VCaP (cell line): Measurements from ENCODE around the gene SSH3.

ENCODE experiments used
- H3K27ac ChIP-seq: fragments of 450-650 bp; 2 replicates; pipeline ENCODE4 v1.5.1; 2017
- TF ChIP-seq, protein P1 (sequence below): fragments of 450-650 bp; conservative IDR thresholded peaks from 2 replicates; pipeline ENCODE4 v1.5.1; 2017; ENCODE audit warnings: mild to moderate bottlenecking, moderate library complexity

The SSH3 gene

DNA sequence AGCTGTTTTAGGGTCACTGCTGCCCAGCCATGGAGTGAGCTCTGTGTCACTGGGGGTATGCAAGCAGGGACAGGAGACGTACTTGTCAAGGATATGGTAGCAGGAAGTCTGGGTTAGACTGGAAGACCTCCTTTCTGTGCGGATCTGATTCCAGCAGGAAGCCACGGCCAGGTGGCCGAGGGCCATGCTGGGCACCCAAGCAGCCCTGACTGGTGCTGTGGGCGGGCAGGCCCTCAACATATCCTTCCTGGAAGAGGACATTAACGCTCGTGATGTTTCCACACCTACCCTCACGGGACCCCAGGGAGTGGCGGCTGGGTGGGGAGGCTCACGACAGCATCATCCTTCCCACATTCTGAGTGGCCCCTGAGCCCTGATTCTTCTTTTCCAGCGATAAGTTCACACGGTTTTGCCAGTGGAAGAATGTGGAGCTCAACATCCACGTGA lies 23.0 kb upstream of the SSH3 start:
- TF ChIP-seq, protein P1, sequence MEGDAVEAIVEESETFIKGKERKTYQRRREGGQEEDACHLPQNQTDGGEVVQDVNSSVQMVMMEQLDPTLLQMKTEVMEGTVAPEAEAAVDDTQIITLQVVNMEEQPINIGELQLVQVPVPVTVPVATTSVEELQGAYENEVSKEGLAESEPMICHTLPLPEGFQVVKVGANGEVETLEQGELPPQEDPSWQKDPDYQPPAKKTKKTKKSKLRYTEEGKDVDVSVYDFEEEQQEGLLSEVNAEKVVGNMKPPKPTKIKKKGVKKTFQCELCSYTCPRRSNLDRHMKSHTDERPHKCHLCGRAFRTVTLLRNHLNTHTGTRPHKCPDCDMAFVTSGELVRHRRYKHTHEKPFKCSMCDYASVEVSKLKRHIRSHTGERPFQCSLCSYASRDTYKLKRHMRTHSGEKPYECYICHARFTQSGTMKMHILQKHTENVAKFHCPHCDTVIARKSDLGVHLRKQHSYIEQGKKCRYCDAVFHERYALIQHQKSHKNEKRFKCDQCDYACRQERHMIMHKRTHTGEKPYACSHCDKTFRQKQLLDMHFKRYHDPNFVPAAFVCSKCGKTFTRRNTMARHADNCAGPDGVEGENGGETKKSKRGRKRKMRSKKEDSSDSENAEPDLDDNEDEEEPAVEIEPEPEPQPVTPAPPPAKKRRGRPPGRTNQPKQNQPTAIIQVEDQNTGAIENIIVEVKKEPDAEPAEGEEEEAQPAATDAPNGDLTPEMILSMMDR: no peak
- H3K27ac ChIP-seq: peak overlapping the region; percentile 100; the same call in 1 of the 2 replicates

DNA sequence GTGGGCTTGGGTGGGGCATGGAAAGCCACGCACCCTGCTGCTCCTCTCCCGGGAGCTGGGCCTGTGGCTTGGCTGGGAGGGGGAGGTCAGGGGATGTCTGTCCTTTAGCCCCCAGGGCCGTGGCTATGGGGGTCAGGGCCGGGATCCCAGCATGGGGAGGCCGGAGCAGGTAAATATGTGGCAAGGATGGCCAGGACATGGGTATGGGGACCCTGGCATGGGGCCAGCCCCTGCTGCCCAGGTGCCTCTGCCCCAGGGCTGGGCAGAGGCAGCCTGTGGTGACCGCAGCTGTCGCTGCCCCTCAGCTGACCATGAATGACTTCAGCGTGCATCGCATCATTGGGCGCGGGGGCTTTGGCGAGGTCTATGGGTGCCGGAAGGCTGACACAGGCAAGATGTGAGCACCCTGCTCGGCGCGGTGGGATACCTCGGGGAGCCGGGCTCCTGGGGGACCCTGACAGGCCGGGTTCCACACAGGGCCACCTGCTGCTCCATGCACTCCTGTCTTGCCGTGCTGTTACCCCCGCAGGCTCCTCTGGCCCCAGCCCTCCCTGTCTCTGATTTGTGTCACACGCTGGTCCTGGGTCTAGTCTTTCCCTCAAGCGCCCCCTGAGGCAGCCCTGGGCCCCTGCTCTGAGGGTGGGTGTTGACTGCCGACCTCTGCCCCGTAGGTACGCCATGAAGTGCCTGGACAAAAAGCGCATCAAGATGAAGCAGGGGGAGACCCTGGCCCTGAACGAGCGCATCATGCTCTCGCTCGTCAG lies 22.4 kb upstream of the SSH3 start:
- TF ChIP-seq, protein P1: no peak
- H3K27ac ChIP-seq: peak overlapping the region; percentile 100; the same call in 1 of the 2 replicates

DNA sequence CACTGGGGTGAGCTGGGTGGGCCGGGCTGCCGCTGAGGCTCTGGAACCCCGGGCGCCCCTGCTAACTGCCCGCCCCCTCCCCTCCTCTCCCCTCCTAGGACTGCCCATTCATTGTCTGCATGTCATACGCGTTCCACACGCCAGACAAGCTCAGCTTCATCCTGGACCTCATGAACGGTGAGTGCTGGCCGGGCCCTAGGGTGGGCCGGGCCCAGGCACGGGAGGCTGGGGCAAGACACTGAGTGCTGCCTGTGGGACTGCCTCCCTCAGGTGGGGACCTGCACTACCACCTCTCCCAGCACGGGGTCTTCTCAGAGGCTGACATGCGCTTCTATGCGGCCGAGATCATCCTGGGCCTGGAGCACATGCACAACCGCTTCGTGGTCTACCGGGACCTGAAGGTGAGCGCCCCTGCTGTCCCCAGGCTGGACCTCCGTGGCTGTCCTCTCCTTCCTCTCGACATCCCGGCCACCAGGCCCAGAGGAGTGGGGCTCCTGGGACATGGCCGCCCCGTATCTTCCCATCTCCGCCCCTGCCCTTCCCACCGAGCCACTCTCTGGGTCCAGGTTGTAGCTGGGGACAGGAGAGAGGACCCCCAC lies 21.7 kb upstream of the SSH3 start:
- TF ChIP-seq, protein P1: no peak
- peak overlapping the region; percentile 14; the same call in 1 of the 2 replicates for H3K27ac ChIP-seq

DNA sequence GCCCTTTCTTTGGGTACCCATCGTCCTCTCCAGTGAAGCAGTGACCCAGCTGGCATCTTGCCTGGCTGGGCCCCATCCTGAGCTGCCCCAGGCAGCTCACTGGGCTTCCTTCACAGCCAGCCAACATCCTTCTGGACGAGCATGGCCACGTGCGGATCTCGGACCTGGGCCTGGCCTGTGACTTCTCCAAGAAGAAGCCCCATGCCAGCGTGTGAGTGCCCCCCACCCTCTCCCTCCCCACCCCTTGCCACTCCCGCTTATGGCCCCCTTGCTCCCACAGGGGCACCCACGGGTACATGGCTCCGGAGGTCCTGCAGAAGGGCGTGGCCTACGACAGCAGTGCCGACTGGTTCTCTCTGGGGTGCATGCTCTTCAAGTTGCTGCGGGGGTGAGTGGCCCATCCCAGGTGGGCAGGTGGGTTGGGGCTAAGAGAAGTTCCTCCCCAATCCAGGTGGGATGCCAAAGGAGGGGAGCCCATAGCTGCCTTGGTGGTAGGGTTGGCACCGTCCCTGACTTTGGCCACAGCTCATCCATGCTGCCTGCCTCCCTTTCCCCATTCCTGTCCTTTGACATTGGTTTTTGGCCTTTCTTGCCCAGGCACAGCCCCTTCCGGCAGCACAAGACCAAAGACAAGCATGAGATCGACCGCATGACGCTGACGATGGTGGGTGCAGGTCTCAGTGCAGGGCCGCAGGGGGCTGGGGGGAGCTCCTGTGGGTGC lies 21.0 kb upstream of the SSH3 start:
- TF ChIP-seq, protein P1: no peak
- peak overlapping the region; percentile 14; the same call in 1 of the 2 replicates for H3K27ac ChIP-seq

DNA sequence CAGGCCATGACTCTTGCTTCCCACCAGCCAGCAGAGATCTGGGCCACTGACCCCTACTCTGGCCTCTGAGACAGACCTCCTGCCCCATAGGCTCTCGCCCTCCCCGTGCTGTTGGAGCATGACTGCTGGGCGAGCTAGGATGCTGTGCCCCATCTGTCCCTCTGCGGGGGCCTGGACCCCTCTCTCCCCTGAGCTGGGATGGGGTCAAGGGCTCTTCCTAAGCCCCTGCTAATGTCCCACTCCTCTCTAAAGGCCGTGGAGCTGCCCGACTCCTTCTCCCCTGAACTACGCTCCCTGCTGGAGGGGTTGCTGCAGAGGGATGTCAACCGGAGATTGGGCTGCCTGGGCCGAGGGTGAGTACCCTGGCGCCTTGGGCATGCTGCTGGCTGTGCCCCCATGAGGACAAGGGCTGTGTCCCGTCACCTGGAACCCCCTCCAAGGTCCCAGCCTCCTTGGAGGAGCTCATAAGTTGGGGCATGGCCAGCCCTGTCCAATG lies 20.4 kb upstream of the SSH3 start:
- peak overlapping the region; percentile 14; the same call in 1 of the 2 replicates for H3K27ac ChIP-seq
- TF ChIP-seq, protein P1: no peak

DNA sequence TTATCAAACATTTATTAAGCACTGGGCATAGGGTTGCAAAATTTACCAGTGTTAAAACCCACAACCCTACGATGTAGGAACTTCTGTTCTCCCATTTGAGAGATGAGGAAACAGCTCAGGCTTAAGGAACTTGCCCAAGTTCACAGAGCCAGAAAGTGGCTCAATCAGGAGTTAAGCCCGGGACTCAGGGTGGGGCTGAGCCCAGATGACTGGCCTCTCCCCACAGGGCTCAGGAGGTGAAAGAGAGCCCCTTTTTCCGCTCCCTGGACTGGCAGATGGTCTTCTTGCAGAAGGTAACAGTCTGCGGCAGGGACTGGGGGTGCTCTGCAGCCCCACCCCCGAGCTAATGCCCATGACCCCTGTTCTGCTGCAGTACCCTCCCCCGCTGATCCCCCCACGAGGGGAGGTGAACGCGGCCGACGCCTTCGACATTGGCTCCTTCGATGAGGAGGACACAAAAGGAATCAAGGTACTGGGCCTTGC lies 19.8 kb upstream of the SSH3 start:
- TF ChIP-seq, protein P1: no peak
- peak overlapping the region; percentile 14; the same call in 1 of the 2 replicates for H3K27ac ChIP-seq
